ENCODE measurements around the gene SYTL3. TPM values are rescaled to one million over a fixed set of nuclear protein-coding genes. Genes with fewer than 3 reads are reported as not detected.

SYTL3 gene
- total RNA-seq, 1 experiment from 2014 or later = 0.28 TPM

DNA sequence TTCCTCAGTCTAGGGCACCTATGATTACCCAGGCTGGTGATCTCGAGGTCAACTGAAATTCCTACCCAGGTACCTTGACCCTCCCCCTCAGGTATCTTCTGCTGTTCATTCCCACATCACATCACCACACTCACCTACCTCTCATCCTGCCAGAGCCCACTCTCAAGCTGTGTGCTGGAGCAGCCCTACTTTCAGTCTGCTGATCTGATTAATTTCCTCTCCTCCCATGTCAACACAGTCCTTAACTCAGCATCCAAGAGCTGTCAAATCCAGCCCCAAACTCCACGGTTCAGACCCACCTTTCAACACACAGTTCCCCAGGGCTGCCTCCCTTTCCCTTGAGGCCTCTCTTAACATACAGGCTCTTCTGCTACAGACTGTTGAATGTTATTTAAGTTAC is 126.9 kb downstream of the SYTL3 start (continued):
- no peak for TF ChIP-seq ZNF219 (CRISPR knock-in tag; IDR thresholded peaks at IDR 0.05; ENCODE audit: borderline replicate concordance)
- TF ChIP-seq, protein P1, sequence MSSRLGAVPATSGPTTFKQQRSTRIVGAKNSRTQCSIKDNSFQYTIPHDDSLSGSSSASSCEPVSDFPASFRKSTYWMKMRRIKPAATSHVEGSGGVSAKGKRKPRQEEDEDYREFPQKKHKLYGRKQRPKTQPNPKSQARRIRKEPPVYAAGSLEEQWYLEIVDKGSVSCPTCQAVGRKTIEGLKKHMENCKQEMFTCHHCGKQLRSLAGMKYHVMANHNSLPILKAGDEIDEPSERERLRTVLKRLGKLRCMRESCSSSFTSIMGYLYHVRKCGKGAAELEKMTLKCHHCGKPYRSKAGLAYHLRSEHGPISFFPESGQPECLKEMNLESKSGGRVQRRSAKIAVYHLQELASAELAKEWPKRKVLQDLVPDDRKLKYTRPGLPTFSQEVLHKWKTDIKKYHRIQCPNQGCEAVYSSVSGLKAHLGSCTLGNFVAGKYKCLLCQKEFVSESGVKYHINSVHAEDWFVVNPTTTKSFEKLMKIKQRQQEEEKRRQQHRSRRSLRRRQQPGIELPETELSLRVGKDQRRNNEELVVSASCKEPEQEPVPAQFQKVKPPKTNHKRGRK (CRISPR knock-in tag; IDR thresholded peaks at IDR 0.05; ENCODE audit: borderline replicate concordance) = no peak
- no peak for TF ChIP-seq ZNF263 (CRISPR knock-in tag; IDR thresholded peaks at IDR 0.05; ENCODE audit: low read depth)
- TF ChIP-seq TEAD4 (CRISPR knock-in tag; IDR thresholded peaks at IDR 0.05) = no peak
- TF ChIP-seq TCF7 (CRISPR knock-in tag; IDR thresholded peaks at IDR 0.05; ENCODE audit: low read depth) = no peak
- no peak for TF ChIP-seq EMX1 (CRISPR knock-in tag; IDR thresholded peaks at IDR 0.05)
- no peak for TF ChIP-seq ELF4 (CRISPR knock-in tag; IDR thresholded peaks at IDR 0.05; ENCODE audit: low read depth)
- TF ChIP-seq SMAD4 (CRISPR knock-in tag; IDR thresholded peaks at IDR 0.05) = no peak
- no peak for TF ChIP-seq SOX15 (CRISPR knock-in tag; IDR thresholded peaks at IDR 0.05)
- TF ChIP-seq ZBTB21 (CRISPR knock-in tag; IDR thresholded peaks at IDR 0.05; ENCODE audit: borderline replicate concordance) = no peak
- no peak for TF ChIP-seq CDX4 (CRISPR knock-in tag; IDR thresholded peaks at IDR 0.05; ENCODE audit: borderline replicate concordance)
- TF ChIP-seq, protein P2, sequence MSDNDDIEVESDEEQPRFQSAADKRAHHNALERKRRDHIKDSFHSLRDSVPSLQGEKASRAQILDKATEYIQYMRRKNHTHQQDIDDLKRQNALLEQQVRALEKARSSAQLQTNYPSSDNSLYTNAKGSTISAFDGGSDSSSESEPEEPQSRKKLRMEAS (CRISPR knock-in tag; IDR thresholded peaks at IDR 0.05) = no peak
- TF ChIP-seq HMGXB4 (CRISPR knock-in tag; IDR thresholded peaks at IDR 0.05) = no peak

DNA sequence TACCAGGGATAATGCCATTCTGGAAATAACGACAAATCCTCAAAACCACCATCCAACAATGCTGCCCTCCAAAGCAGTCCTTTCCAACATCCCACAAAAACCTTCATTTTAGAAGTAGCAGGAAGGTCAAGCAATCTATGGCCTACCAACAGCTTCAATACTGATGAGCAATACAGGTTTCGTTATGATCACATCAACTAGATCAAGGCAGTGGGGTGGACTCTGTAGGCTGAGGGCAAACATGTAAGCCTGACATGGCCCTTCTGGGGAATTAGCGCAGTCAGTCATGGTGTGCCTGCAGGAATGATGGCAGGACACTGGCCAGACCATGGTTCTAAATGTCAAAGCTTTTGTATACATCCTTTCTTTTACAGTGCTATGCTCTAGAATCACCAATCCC is 127.7 kb downstream of the SYTL3 start:
- ATAC-seq (no peak), DNase-seq (ENCODE audit: low spot score) (no peak)
- Mint-ChIP-seq H3K27ac (peak overlapping the region; percentile 3; the same call in 1 of the 2 replicates), H3K9me3 (no peaks in the 10 kb centered on the region), H3K27me3 (ENCODE audit: low read depth) (no peaks in the 10 kb centered on the region), H3K4me1 (peaks cover 38% of the 10 kb centered on the region), H3K36me3 (peaks cover 90% of the 10 kb centered on the region), H3K4me3 (no peak overlapping the region)
- POLR2A ChIA-PET = no interaction called here
- no peak for TF ChIP-seq JAZF1 (CRISPR knock-in tag; IDR thresholded peaks at IDR 0.05)
- no peak for TF ChIP-seq ELF4 (CRISPR knock-in tag; IDR thresholded peaks at IDR 0.05; ENCODE audit: low read depth)
- CTCF ChIA-PET = no interaction called here

DNA sequence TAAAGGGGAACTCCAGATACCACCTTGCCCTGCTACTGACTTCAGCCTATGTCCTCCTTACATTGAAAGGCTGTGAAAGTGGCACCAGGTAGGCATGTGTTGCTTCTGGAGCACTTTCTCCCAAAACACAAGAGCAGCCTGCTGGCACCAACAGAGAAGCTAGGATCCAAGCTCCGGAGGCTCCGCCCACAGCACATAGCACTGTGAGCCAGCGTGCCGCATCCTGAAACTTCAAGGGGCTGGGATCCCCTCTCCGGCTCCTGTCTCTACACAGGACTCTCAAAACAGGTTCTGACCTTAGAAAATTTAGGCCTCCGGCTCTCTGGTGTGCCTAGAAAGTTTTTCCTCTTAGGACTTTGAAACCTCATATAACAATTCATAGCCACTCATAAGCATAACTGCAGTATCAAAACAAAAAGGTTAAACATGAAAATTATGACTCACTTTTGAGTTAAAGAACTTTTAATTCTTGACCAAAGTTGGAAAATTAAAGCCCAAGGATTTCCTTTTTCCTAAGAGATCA is 128.2 kb downstream of the SYTL3 start:
- H3K36me3 Mint-ChIP-seq = peaks cover 90% of the 10 kb centered on the region
- TF ChIP-seq AFF4 (CRISPR knock-in tag; IDR thresholded peaks at IDR 0.05; ENCODE audit: borderline replicate concordance) = no peak
- TF ChIP-seq MYBL2 (CRISPR knock-in tag; IDR thresholded peaks at IDR 0.05) = no peak
- TF ChIP-seq, protein P2 (CRISPR knock-in tag; IDR thresholded peaks at IDR 0.05) = no peak
- TF ChIP-seq MXD4 (CRISPR knock-in tag; IDR thresholded peaks at IDR 0.05; ENCODE audit: borderline replicate concordance) = no peak
- no peak for TF ChIP-seq TP53 (CRISPR knock-in tag; IDR thresholded peaks at IDR 0.05)
- DNase-seq (ENCODE audit: low spot score) (no peak), ATAC-seq (no peak)
- ChIA-PET CTCF (no interaction called here), POLR2A (no interaction called here)
- peaks cover 37% of the 10 kb centered on the region for H3K4me1 Mint-ChIP-seq
- H3K27ac Mint-ChIP-seq = peak overlapping the region; percentile 43; the same call in 1 of the 2 replicates
- H3K9me3 Mint-ChIP-seq = no peaks in the 10 kb centered on the region
- H3K4me3 Mint-ChIP-seq = no peak overlapping the region
- no peaks in the 10 kb centered on the region; the same call in 1 of the 2 replicates for H3K27me3 Mint-ChIP-seq (ENCODE audit: low read depth)

Measured in WTC11 (cell line).